Measurements from ENCODE around the gene HECTD2.
"Not testable (repeated sequence)": the region's sequence is repeated elsewhere in the genome, so short reads cannot be mapped to it uniquely, and the experiment has no call there.

Gene HECTD2

DNA sequence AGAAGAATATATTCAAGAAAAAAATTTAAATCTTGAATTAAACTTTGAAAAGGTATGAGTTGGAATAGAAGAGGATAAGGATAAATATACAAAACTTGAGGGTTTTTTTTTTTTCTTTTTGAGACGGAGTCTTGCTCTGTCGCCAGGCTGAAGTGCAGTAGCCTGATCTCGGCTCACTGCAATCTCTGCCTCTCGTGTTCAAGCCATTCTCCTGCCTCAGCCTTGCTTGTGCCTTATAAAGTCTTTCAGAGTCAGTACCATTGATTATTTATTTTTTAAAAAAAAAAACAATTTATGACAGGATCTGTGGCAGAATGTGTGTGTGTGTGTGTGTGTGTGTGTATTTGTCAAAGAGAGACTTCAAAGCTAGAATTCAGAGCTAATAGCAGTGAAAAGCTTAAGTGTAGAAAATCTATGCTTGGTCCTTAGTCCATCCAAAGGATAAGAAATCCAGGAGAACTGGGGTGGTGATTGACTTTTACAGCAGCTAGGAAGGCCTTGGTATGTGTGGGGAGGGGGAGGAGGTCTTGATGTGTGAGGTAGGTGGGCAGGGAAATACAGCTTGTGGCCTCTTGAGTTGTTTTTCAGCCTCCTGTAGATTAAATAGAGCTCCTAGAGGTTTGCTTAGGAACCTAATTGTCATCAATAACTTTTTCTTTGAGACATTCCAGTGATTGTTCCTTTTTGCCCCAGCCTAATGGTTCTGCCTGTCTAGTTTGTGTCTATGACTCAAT is 2.4 kb downstream of the HECTD2 start:
- DNase-seq: no peak

DNA sequence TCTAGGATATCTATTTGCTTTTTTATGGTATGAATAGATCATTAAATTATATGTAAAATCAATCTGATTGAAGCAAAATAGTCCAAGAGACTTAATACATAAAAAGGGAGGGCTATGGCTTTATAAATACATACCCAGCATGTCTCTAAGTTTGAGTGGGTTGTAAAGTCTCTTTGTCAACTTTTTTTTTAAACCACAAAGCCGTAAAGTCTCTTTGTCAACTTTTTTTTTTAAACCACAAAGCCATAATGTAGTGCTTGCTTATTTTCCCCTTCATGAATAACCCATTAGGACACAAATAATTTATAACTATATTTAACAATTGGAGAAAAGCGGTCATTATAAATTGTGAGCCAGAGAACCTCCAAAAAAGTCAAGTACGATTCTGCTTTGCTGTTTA is 5.7 kb downstream of the HECTD2 start:
- DNase-seq: no peak

DNA sequence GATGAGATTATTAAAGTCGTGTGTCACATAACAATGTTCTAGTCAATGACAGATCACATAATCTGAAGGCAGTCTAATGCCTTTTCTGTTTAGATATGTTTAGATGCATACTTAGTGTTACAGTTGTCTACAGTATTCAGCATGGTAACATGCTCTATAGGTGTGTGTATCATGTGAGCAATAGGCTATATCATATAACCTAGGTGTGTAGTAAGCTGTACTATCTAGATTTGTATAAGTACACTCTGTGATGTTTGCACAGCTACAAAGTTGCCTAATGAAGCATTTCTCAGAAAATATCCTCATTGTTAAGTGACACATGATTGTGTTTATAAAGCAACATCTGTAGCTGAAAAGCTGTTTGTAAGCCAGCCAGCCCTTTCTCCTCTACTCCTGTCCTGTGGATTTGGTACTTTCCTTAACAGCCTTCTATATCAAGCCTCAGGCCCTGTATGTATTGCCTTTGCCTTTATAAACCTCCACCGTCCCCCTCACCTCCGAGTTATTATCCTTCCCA is 6.3 kb downstream of the HECTD2 start:
- no peak for DNase-seq

DNA sequence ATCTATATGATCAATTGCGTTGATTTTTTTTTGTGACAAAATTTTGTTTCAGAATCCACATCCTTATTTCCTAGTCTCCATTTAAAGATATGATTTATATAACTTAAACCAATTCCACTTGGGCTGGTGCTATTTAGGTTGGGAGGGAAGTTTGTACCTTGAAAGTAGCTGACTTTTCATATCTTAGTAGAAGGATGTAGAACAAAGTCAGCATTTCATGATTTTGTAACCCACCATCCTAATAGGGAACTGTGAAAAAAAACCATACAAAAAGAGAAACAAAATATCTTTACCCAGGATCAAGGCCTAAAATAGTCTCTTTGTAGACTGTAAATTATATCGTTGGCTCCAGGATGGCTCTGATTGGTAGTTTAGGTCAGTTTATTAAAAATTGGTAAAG is 8.3 kb downstream of the HECTD2 start:
- no peak for DNase-seq

DNA sequence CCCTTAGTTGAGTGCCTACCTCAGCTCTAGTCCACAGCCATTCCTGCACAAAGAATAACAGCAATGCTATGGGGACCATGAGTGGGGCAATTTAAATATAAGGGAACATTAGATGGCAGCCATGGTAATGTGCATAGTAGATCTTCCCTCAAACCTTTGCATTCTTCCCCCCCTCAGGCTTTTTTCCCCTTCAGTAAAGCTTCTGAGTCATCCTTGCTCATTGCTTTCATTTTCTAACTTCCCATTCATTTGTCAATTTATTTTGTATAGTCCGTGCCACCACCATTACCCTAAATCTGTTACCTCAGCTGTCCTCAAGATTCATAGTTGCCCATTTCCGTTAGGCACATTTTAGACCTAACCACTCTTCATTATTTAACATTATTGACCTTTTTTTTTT is 10.7 kb downstream of the HECTD2 start:
- no peak for DNase-seq

DNA sequence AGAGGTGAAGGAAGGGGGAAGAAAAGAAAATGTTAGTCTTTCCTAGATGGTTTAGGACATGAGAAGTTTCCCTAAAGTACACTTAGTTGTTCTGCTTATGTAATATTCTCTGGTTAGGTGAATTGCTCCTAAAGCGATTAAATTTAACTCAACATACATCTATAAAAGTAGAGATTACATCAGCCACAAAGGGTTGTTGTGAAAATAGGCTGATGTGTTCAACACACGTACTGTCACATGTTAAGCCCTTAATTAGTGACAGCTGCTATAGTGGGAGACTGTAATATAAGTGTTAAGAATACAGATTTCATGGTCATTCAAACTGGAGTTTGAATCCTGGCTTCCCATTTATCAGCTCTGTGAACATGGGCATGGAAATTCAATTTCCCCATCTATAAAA is 12.8 kb downstream of the HECTD2 start:
- no peak for DNase-seq

DNA sequence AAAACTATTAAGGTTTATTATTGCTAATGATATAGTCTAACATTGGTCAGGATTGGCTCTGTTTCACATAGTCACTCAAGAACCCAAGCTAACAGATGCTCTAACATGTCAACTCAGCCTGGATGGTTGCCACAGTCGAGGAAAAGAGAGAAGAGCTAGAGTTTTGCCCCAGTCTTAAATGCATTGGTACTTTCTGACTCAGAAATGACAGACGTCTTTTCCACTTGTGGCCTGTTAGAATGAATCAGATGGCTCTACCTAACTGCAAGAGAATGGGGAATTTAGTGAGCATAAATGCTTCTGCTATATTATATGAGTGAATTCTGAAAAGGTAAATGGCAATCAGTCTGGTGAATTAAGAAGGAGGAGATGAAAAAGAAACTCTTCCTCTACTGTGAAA is 13.9 kb downstream of the HECTD2 start:
- DNase-seq: no peak

DNA sequence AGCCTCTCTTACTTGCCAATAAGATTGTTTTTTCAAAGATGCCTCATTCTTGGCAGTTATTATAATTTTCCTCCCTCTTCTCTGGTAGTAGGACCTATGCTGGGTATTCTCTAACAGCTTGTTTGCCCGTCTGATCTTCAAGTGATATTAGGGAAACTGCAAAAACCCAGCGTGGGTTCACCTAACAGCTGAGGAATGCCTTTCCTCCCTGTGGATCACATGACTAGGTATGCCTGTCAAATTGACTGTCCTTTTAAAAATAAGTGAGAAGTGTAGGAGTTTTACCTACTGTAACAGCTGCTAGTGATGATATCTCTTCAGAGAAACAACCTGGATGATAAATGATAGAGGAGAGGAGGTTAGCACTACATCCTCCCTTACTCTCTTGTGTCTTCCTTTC is 22.0 kb downstream of the HECTD2 start:
- no peak for DNase-seq

DNA sequence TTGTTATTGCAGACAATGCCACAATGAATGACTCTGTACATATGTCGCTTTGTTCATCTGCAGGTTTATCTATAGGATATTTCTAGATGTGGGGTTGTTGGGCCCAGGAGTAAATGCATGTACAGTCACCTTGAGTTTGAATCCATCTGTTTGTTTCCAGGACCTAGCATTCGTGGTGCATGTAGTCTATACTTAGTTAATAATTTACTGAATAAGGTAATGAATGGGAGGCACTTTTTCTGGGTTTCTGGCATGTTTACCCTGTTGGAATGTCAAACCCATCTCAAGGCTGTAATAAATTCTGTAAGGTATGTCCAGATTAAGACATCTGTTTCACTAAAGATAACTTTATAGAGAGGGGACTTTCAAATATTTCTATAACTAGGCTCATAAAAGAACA is 23.5 kb downstream of the HECTD2 start:
- no peak for DNase-seq

DNA sequence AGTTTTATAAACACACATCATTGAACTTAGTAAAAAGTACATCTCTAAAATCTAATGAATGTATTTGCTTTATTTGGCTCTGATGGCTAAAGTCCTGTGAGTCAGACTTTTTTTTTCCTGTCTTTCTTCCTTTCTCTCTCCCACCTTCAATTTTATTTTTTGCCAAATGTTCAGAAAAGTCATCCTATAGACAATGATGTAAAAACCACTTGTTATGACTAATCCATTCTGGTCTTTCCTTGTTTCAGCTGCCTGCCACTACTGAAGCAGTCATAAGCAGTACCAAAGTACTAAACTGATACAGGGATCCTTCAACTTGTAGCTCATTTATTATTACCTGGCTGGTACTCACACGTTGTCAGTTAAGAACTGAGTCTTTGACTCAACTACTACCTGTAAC is 23.9 kb downstream of the HECTD2 start:
- no peak for DNase-seq

DNA sequence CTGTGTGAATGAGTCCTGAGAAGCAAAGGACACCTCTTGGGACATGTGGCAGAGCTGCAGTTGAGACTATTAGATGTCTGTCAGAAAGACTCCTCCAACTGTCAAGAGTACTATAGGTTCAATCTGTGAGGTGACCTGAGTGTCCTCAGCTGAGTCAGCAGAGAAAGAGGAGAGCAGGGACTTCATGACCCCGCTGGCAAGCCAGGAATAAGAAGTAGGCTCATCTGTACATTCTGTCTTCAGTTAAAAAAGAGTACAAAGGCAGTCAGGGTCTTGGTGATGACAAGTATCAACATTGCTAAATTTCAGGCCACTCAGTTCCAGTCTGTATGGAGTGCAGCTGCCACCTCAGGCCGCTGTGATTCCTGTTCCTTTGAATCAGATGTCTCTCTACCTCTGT is 25.1 kb downstream of the HECTD2 start:
- no peak for DNase-seq

DNA sequence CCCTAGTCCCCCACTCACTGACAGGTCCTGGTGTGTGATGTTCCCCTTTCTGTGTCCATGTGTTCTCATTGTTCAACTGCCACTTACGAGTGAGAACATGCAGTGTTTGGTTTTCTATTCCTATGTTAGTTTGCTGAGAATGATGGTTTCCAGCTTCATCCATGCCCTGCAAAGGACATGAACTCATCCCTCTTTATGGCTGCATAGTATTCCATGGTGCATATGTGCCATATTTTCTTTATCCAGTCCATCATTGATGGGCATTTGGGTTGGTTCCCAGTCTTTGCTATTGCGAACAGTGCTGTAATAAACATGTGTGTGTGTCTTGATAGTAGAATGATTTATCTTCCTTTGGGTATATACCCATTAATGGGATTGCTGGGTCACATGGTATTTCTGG is 28.1 kb downstream of the HECTD2 start:
- DNase-seq: not testable (repeated sequence)

DNA sequence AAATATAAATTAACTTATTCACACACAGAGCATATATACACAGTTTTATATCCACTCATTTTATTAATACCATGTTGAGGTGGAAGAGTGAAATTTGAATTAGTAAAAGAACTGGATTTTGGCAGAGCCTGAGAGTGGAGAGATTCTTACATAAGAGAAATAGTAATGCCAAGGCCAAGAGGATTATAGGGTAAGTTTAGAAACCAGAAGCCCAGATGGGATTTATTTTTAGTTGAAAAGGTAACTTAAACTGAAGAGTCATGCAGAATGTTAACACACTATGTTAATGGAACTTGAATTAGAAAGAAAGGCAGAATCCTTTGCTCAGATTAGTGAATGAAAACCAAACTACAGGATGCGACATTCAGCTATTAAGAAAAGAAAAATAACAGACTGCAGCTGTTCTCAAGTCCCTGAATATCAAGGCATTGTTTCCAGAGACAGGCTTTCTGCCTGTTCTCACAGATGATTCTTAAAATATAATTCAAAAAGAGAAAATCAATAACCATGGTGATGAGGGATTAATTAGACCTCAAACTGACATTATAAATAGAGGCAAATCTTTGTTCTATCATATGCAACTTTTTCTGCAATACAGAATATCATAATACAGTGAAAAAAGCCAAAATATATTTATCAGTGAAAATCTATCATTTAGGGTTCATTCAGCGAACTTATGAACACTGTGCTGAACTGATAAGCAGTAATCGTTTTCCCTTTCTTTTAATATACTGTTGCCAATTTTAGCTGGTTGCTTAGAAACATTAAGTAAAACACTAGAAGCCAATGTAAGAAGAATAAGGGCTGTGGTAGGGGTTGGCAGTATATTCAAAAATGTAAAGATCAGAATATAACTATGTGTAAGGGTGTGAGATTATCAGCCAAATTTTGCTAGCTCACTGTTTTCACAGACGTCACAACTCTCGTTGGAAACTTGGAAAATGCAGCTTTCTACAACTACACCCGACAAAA is 34.4 kb downstream of the HECTD2 start:
- DNase-seq: no peak

DNA sequence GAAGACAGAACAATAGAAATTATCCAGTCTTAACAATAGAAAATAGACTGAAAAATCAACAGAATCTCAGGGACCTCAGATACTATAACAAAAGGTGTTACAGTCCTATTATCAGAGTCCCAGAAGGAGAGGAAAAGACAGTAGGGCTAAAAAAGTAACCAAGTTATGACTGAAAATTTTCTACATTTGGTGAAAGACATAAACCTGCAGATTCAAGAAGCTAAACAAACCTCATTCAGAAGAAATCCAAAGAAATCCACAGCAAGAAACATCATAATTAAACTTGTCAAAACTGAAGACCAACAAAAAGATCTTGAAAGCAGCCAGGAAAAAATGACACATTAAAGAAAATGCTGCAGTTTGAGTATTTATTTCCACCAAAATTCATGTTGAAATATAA is 41.9 kb downstream of the HECTD2 start:
- DNase-seq: no peak

DNA sequence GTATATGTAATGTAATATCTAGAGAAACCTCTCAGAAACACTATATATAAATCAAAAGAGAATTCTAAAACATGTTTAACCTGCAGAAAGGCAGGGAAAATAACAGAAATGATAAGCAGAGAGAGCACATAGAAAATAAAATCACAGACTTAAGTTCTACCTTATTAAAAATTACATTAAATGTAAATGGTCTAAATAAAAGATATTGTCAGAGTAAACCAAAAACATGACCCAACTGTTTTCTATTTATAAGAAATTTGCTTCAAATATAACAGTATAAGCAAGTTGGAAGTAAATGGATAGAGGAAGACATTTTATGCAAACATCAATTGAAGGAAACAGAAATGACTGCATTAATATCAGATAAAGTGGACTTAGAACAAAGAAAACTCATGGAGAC is 43.4 kb downstream of the HECTD2 start:
- no peak for DNase-seq

DNA sequence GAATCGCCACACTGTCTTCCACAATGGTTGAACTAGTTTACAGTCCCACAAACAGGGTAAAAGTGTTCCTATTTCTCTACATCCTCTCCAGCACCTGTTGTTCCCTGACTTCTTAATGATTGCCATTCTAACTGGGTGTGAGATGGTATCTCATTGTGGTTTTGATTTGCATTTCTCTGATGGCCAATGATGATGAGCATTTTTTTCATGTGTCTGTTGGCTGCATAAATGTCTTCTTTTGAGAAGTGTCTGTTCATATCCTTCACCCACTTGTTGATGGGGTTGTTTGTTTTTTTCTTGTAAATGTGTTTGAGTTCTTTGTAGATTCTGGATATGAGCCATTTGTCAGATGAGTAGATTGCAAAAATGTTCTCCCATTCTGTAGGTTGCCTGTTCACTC is 45.0 kb downstream of the HECTD2 start:
- DNase-seq: not testable (repeated sequence)

DNA sequence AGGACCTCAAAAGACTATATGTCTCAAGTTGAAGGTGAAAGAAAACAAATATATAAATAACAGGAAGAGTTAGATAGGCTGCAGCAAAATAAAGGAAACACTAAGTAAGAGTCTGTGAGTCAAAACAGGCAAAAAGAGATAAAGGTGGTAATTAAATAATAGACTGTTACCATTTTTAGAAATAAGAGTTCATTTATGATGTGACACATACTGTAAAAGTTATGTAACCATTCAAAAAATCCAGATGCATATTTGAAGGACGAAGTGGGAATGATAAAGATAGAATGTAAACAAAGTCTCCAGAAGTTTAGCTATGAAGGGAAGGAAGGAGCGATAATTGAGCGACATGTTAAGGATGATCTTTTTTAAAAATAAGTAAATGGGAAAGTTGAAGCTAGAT is 50.5 kb downstream of the HECTD2 start:
- no peak for DNase-seq

DNA sequence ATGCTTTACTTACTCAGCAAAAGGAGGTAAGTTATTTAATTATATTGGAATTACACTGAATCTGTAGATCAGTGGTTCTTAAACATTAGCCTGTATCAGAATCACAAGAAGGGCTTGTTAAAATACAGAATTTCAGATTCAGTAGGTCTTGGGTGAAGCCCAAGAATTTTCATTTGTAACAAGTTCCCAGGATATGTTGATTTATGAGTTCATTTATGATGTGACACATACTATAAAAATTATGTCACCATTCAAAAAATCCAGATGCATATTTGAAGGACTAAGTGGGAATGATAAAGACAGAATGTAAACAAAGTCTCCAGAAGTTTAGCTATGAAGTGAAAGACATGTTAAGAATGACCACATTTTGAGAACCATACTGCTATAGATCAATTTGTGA is 52.3 kb downstream of the HECTD2 start:
- no peak for DNase-seq

DNA sequence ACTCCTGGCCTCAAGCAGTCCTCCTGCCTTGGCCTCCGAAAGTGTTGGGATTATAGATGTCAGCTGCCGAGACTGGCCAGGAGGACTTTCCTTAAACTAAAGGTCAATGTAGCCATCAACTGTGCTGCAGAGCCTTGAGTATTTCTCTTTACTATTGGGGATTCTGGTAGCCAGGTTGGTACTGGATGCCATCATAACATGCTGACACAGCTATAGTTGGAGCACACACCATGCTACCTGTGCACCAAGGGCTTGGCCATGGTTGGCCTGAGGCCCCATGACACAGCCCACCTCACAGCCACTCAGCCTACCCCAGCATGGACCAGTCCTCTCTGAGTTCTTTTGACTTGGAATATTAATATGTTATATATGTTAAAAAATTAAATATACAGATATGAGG is 54.4 kb downstream of the HECTD2 start:
- DNase-seq: no peak

DNA sequence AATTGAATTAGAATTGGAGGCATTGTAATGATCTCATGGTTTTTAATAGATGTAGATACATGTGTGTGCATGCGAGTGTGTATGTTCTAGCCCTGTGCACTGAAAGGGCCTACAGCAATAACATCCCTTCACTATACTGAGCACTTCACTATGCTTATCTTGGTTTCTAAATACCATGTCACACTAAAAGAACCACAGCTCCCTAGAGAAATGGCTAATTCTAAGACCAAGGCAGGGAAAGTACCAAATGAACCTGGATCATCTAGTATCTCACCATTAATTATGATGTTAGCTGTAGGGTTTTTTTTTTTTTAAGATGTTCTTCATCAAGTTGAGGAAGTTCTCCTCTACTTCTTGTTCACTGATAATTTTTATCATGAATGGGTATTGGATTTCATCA is 55.1 kb downstream of the HECTD2 start:
- no peak for DNase-seq

DNA sequence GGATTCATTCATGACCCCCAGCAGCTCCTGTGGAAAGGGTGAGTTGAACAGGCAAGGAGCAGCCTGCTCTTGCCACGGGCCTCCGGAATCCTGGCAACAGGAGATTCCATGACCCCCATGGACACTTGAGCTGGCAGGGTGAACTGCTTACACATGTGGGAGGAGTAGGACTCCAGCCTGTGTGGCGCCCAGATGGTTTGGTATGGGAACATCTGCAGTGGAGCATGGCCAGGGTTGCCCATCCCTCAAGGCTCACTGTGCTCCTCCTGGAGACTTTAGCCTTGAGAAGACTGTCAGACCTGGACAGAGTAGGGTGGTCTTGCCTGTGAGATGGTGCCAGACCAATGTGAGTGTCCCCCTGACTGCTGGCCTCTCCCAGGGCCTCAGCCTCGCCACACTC is 57.0 kb downstream of the HECTD2 start:
- DNase-seq: no peak

DNA sequence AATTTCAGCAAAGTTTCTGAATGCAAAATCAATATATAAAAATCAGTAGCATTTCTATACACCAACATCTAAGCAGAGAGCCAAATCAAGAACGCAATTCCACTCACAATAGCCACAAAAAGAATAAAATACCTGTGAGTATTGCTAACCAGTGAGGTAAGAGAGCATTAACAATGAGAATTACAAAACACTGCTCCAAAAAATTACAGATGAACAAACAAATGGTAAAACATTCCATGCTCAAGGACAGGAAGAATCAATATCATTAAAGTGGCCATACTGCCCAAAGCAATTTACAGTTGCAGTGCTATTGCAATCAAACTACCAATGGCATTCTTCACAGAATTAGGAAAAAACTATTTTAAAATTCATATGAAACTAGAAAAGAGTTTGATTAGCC is 61.5 kb downstream of the HECTD2 start:
- DNase-seq: no peak

DNA sequence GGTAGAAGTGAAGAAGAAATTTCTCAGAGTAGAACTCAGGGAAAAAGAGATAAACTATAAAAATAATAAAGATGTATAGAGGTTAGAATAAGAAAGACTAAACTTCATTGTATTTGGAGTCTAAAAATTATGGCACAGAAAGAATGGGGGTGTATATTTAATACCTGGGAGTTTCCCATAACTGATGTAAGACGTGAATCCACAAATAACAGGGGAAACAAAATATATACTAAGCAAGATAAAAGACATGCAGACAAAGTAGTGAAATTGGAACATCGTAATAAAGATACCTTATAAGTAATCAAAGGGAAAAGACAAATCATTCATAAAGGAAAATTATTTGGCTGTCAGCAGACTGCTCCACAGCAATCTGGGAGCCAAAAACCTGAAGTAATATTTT is 62.8 kb downstream of the HECTD2 start:
- DNase-seq: no peak

DNA sequence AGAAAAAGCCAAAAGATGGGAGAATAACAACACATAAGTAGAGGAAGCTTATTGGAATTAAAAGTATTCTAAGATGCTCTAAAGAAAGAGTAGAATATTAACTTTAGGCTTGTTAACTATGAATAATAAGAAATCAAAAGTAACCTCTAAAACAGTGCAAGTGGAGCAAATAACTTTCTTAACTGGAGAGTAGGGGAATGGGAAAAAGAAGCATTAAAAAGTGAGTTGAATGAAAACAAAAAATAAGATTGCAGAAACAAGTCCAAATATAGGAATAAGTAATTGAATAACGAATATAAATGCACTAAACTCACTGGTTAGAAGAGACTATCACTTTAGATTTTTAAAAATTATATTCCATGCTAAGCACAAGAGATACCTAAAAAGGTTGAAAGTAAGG is 63.9 kb downstream of the HECTD2 start:
- DNase-seq: no peak

Measured in activated T-cell treated with anti-CD3 and anti-CD28 coated beads for 4 hours (primary cell).